ENCODE data around the gene EFCAB13. TPM values are rescaled to one million over a fixed set of nuclear protein-coding genes. Genes with fewer than 3 reads are reported as not detected.
"Not testable (repeated sequence)": the region's sequence is repeated elsewhere in the genome, so short reads cannot be mapped to it uniquely, and the experiment has no call there.

Gene EFCAB13
- total and polyA plus RNA-seq, 4 donors = 0.56 to 21.4 (median 3.6) TPM

DNA sequence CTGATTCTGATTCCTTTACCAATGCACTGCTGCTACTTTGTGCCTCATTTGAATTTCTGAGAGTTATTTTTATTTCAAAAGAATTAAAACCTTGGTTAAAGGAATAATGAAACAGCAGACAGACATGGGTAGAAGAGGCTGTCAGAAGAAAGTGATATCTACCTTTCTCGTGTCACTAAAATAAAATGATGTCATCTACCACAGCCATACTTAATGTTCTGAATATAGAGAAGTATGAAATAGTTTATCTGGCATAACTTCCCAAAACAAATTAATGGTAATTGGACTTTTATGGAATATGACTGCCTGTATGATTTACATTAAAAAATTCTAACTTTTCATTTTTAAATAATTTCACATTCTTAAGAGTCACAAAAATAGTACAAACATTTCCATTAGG lies 52.5 kb downstream of the EFCAB13 start:
- Histone ChIP-seq H3K4me1 (ENCODE audit: control insufficient read depth in 5 of 5, insufficient read depth in 5 of 5, low read length in 5 of 5) (no peaks in the 10 kb centered on the region), H3K9me3 (ENCODE audit: control insufficient read depth in 4 of 4, insufficient read depth in 3 of 4, low read length in 3 of 4) (peaks cover 0 to 3% (median 1%) of the 10 kb centered on the region in 4 donors), H3K27me3 (ENCODE audit: control insufficient read depth in 3 of 3, insufficient read depth in 3 of 3, low read length in 2 of 3) (no peaks in the 10 kb centered on the region), H3K4me3 (no peak overlapping the region), H3K27ac (ENCODE audit: low read depth in 1 of 2, low read length in 1 of 2) (no peak overlapping the region), H3K9ac (ENCODE audit: insufficient read depth in 1 of 2, low read length in 2 of 2) (no peak overlapping the region), H3K36me3 (ENCODE audit: control insufficient read depth in 4 of 4, insufficient read depth in 4 of 4, low read length in 4 of 4) (no peaks in the 10 kb centered on the region)
- no peak for ATAC-seq (ENCODE audit: insufficient read depth, low FRiP score)
- TF ChIP-seq, protein P1, sequence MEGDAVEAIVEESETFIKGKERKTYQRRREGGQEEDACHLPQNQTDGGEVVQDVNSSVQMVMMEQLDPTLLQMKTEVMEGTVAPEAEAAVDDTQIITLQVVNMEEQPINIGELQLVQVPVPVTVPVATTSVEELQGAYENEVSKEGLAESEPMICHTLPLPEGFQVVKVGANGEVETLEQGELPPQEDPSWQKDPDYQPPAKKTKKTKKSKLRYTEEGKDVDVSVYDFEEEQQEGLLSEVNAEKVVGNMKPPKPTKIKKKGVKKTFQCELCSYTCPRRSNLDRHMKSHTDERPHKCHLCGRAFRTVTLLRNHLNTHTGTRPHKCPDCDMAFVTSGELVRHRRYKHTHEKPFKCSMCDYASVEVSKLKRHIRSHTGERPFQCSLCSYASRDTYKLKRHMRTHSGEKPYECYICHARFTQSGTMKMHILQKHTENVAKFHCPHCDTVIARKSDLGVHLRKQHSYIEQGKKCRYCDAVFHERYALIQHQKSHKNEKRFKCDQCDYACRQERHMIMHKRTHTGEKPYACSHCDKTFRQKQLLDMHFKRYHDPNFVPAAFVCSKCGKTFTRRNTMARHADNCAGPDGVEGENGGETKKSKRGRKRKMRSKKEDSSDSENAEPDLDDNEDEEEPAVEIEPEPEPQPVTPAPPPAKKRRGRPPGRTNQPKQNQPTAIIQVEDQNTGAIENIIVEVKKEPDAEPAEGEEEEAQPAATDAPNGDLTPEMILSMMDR (IDR thresholded peaks at IDR 0.05; ENCODE audit: control extremely low read depth, extremely low read depth) = no peak
- DNase-seq = no peak
- 86 to 93% methylated on average over 1 of the region's 1 CpG for WGBS, 2 donors

GRCh38 chr17:47388825-47389224 lies 65.1 kb downstream of the EFCAB13 start:
- Histone ChIP-seq H3K4me3 (no peak overlapping the region), H3K36me3 (ENCODE audit: control insufficient read depth in 4 of 4, insufficient read depth in 4 of 4, low read length in 4 of 4) (peaks cover 0 to 7% (median 0%) of the 10 kb centered on the region in 4 donors), H3K27ac (ENCODE audit: low read depth in 1 of 2, low read length in 1 of 2) (no peak overlapping the region), H3K9ac (ENCODE audit: insufficient read depth in 1 of 2, low read length in 2 of 2) (no peak overlapping the region), H3K4me1 (ENCODE audit: control insufficient read depth in 5 of 5, insufficient read depth in 5 of 5, low read length in 5 of 5) (no peaks in the 10 kb centered on the region), H3K27me3 (ENCODE audit: control insufficient read depth in 3 of 3, insufficient read depth in 3 of 3, low read length in 2 of 3) (no peaks in the 10 kb centered on the region), H3K9me3 (ENCODE audit: control insufficient read depth in 4 of 4, insufficient read depth in 3 of 4, low read length in 3 of 4) (peaks cover 0 to 4% (median 0%) of the 10 kb centered on the region in 4 donors)
- DNase-seq (no peak), ATAC-seq (ENCODE audit: insufficient read depth, low FRiP score) (no peak)
- TF ChIP-seq, protein P1 (IDR thresholded peaks at IDR 0.05; ENCODE audit: control extremely low read depth, extremely low read depth) = no peak

DNA sequence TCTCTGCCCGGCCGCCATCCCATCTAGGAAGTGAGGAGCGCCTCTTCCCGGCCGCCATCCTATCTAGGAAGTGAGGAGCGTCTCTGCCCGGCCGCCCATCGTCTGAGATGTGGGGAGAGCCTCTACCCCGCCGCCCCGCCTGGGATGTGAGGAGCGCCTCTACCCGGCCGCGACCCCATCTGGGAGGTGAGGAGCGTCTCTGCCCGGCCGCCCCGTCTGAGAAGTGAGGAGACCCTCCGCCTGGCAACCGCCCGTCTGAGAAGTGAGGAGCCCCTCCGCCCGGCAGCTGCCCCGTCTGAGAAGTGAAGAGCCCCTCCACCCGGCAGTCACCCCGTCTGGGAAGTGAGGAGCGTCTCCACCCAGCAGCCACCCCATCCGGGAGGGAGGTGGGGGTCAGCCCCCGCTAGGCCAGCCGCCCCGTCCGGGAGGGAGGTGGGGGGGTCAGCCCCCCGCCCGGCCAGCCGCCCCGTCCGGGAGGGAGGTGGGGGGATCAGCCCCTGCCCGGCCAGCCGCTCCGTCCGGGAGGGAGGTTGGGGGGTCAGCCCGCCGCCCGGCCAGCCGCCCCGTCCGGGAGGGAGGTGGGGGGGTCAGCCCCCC lies 73.9 kb downstream of the EFCAB13 start:
- not testable (repeated sequence) for H3K27me3 ChIP-seq (ENCODE audit: control insufficient read depth in 3 of 3, insufficient read depth in 3 of 3, low read length in 2 of 3); H3K9me3 ChIP-seq (ENCODE audit: control insufficient read depth in 4 of 4, insufficient read depth in 3 of 4, low read length in 3 of 4); H3K4me1 ChIP-seq (ENCODE audit: control insufficient read depth in 5 of 5, insufficient read depth in 5 of 5, low read length in 5 of 5); H3K9ac ChIP-seq (ENCODE audit: insufficient read depth in 1 of 2, low read length in 2 of 2); H3K4me3 ChIP-seq; ATAC-seq (ENCODE audit: insufficient read depth, low FRiP score); H3K27ac ChIP-seq (ENCODE audit: low read depth in 1 of 2, low read length in 1 of 2); DNase-seq; H3K36me3 ChIP-seq (ENCODE audit: control insufficient read depth in 4 of 4, insufficient read depth in 4 of 4, low read length in 4 of 4)
- WGBS, 2 donors = 97 to 98% methylated on average over 26 to 49 of the region's 49 CpGs

GRCh38 chr17:47400333-47400732 lies 76.6 kb downstream of the EFCAB13 start:
- WGBS, 2 donors = 68 to 90% methylated on average over 1 of the region's 1 CpG
- TF ChIP-seq, protein P1 (IDR thresholded peaks at IDR 0.05; ENCODE audit: control extremely low read depth, extremely low read depth) = no peak
- Histone ChIP-seq H3K4me1 (ENCODE audit: control insufficient read depth in 5 of 5, insufficient read depth in 5 of 5, low read length in 5 of 5) (no peaks in the 10 kb centered on the region), H3K27me3 (ENCODE audit: control insufficient read depth in 3 of 3, insufficient read depth in 3 of 3, low read length in 2 of 3) (no peaks in the 10 kb centered on the region), H3K27ac (ENCODE audit: low read depth in 1 of 2, low read length in 1 of 2) (no peak overlapping the region), H3K36me3 (ENCODE audit: control insufficient read depth in 4 of 4, insufficient read depth in 4 of 4, low read length in 4 of 4) (peaks cover 0 to 3% (median 0%) of the 10 kb centered on the region in 4 donors), H3K9me3 (ENCODE audit: control insufficient read depth in 4 of 4, insufficient read depth in 3 of 4, low read length in 3 of 4) (no peaks in the 10 kb centered on the region), H3K4me3 (no peak overlapping the region), H3K9ac (ENCODE audit: insufficient read depth in 1 of 2, low read length in 2 of 2) (no peak overlapping the region)
- ATAC-seq (ENCODE audit: insufficient read depth, low FRiP score) (no peak), DNase-seq (peak in 1 of 3 donors; percentile 3)
